Fibroblast of lung (primary cell): ENCODE measurements around the gene ZNF266. TPM values are rescaled to one million over a fixed set of nuclear protein-coding genes. Genes with fewer than 3 reads are reported as not detected.

ENCODE experiments used
- DNase-seq, 2 donors: peaks; one replicate each; pipeline versions ENCODE4 v3.0.0 to v3.0.0-alpha.2; 2010; ENCODE audit warnings: low read depth in 2 of 2
- H2AFZ ChIP-seq: 2 replicates; pipeline ENCODE4 v1.5.1; 2012; ENCODE audit warnings: low read length, control low read depth, inconsistent platforms
- H3K27ac ChIP-seq: 2 replicates; pipeline ENCODE4 v1.5.1; 2011; ENCODE audit warnings: low read length, control low read depth; ENCODE audit not compliant: insufficient read depth
- H3K27me3 ChIP-seq: 2 replicates; pipeline ENCODE4 v1.5.1; 2011; ENCODE audit warnings: mild to moderate bottlenecking, low read length; ENCODE audit not compliant: control insufficient read depth, insufficient read depth
- H3K36me3 ChIP-seq: 2 replicates; pipeline ENCODE4 v1.5.1; 2011; ENCODE audit warnings: low read length; ENCODE audit not compliant: control insufficient read depth, insufficient read depth
- H3K4me1 ChIP-seq: 2 replicates; pipeline ENCODE4 v1.5.1; 2011; ENCODE audit warnings: low read length; ENCODE audit not compliant: control insufficient read depth, insufficient read depth; ENCODE audit errors: extremely low read depth
- H3K4me2 ChIP-seq: 2 replicates; pipeline ENCODE4 v1.5.1; 2011; ENCODE audit warnings: low read length, control low read depth; ENCODE audit not compliant: insufficient read depth; ENCODE audit errors: extremely low read depth
- H3K4me3 ChIP-seq, 4 experiments: fragments of 200-600 bp in 1 of 4; sonication (generic) in 1 of 4; replicated peaks in 1 of 4; 2 replicates each; pipeline ENCODE4 v1.5.1; 2011 to 2016; ENCODE audit warnings: low read length in 4 of 4, low read depth in 3 of 4, mild to moderate bottlenecking in 3 of 4, control low read depth in 2 of 4, inconsistent platforms in 1 of 4, mixed read lengths in 1 of 4; ENCODE audit not compliant: insufficient read depth in 1 of 4; ENCODE audit errors: control extremely low read depth in 1 of 4
- H3K79me2 ChIP-seq: 2 replicates; pipeline ENCODE4 v1.5.1; 2012; ENCODE audit warnings: mild to moderate bottlenecking, low read length, inconsistent platforms; ENCODE audit not compliant: control insufficient read depth, insufficient read depth
- H3K9ac ChIP-seq: 2 replicates; pipeline ENCODE4 v1.5.1; 2011; ENCODE audit warnings: mild to moderate bottlenecking, low read length, control low read depth; ENCODE audit not compliant: insufficient read depth
- H3K9me3 ChIP-seq: 2 replicates; pipeline ENCODE4 v1.5.1; 2012; ENCODE audit warnings: low read depth, low read length; ENCODE audit not compliant: control insufficient read depth, insufficient read depth
- H4K20me1 ChIP-seq: 2 replicates; pipeline ENCODE4 v1.5.1; 2011; ENCODE audit warnings: low read length; ENCODE audit not compliant: control insufficient read depth, insufficient read depth; ENCODE audit errors: extremely low read depth
- CTCF ChIP-seq, 2 donors: IDR thresholded peaks in 1 of 2; conservative IDR thresholded peaks in 1 of 2; 1 replicate in 1 of 2; 2 replicates in 1 of 2; pipeline ENCODE4 v1.5.1; 2011 to 2012; ENCODE audit warnings: low read length in 2 of 2, control low read depth in 1 of 2, inconsistent platforms in 1 of 2, low read depth in 1 of 2, mild to moderate bottlenecking in 1 of 2
- EZH2 ChIP-seq: IDR thresholded peaks from 2 replicates; pipeline ENCODE4 v1.5.1; 2012; ENCODE audit warnings: low read length, control low read depth, mild to moderate bottlenecking; ENCODE audit errors: missing control alignments
- polyA plus RNA-seq, 2 donors: library from polyadenylated mRNA; depleted of rRNA in 1 of 2; stranded (reverse) in 1 of 2; unstranded in 1 of 2; fragments of >200 nt; gene quantifications; 2 replicates each; pipeline ENCODE4 v1.2.1, GENCODE V29; 2011 to 2012; ENCODE audit warnings: missing spikeins in 1 of 2
- total RNA-seq: library from RNA; depleted of rRNA; stranded (reverse); fragments of >200 nt; gene quantifications from 2 replicates; pipeline ENCODE4 v1.2.1, GENCODE V29; 2014

The ZNF266 gene
- total and polyA plus RNA-seq, 2 donors (not counting 1 experiment from before 2014, with no cell fraction given) = 10.7 to 14.4 TPM

- no peak for TF ChIP-seq EZH2
- TF ChIP-seq CTCF (conservative IDR thresholded peaks at IDR 0.05 in 1 of 2, IDR thresholded peaks at IDR 0.05 in 1 of 2; ENCODE audit: low read depth in 1 of 2, low read length in 2 of 2) = peak; percentile 23 to 54
- no peak overlapping the region for H3K4me3 ChIP-seq
- H3K79me2 ChIP-seq = no peaks in the 10 kb centered on the region
- DNase-seq = peak in 1 of 2 donors; percentile 15
- H3K4me2 ChIP-seq = no peak overlapping the region
- H3K9me3 ChIP-seq = no peaks in the 10 kb centered on the region
- H3K4me1 ChIP-seq = no peaks in the 10 kb centered on the region
- H4K20me1 ChIP-seq = no peaks in the 10 kb centered on the region
- no peak overlapping the region for H2AFZ ChIP-seq
- no peaks in the 10 kb centered on the region for H3K27me3 ChIP-seq
- no peak overlapping the region for H3K9ac ChIP-seq
- peaks cover 2% of the 10 kb centered on the region for H3K36me3 ChIP-seq
- no peak overlapping the region for H3K27ac ChIP-seq
Observed at GRCh38 chr19:9431475-9431874, 3.9 kb downstream of the ZNF266 start.

GRCh38 chr19:9430444-9430843, 4.9 kb downstream of the ZNF266 start:
- Histone ChIP-seq H3K27me3 (no peaks in the 10 kb centered on the region), H3K4me2 (no peak overlapping the region), H3K36me3 (peaks cover 2% of the 10 kb centered on the region), H3K79me2 (no peaks in the 10 kb centered on the region), H3K27ac (no peak overlapping the region), H3K9ac (no peak overlapping the region), H3K9me3 (no peaks in the 10 kb centered on the region), H4K20me1 (no peaks in the 10 kb centered on the region), H3K4me1 (no peaks in the 10 kb centered on the region), H3K4me3 (no peak overlapping the region), H2AFZ (no peak overlapping the region)
- no peak for TF ChIP-seq CTCF (conservative IDR thresholded peaks at IDR 0.05 in 1 of 2, IDR thresholded peaks at IDR 0.05 in 1 of 2; ENCODE audit: low read depth in 1 of 2, low read length in 2 of 2)
- no peak for TF ChIP-seq EZH2
- no peak for DNase-seq

- no peak for DNase-seq
- H3K36me3 ChIP-seq = peaks cover 2% of the 10 kb centered on the region
Observed at GRCh38 chr19:9427941-9428340, 7.4 kb downstream of the ZNF266 start.

More at GRCh38 chr19:9427941-9428340, 7.4 kb downstream of the ZNF266 start:
- no peaks in the 10 kb centered on the region for H3K79me2 ChIP-seq
- TF ChIP-seq EZH2 (no peak), CTCF (conservative IDR thresholded peaks at IDR 0.05 in 1 of 2, IDR thresholded peaks at IDR 0.05 in 1 of 2; ENCODE audit: low read depth in 1 of 2, low read length in 2 of 2) (no peak)
- no peaks in the 10 kb centered on the region for H3K27me3 ChIP-seq
- no peaks in the 10 kb centered on the region for H3K4me1 ChIP-seq
- H3K9me3 ChIP-seq = no peaks in the 10 kb centered on the region
- H3K27ac ChIP-seq = no peak overlapping the region
- no peak overlapping the region for H2AFZ ChIP-seq
- no peak overlapping the region for H3K4me2 ChIP-seq
- no peak overlapping the region for H3K9ac ChIP-seq
- no peaks in the 10 kb centered on the region for H4K20me1 ChIP-seq
- no peak overlapping the region for H3K4me3 ChIP-seq
